MV-4-11 (cell line): ENCODE measurements around the gene RPS6KA5.
"Not testable (repeated sequence)": the region's sequence is repeated elsewhere in the genome, so short reads cannot be mapped to it uniquely, and the experiment has no call there.

Experiments used
- DNase-seq: peaks from one replicate; lab custom pipeline; 2025; lab: John Stamatoyannopoulos, UW

RPS6KA5 gene

DNA sequence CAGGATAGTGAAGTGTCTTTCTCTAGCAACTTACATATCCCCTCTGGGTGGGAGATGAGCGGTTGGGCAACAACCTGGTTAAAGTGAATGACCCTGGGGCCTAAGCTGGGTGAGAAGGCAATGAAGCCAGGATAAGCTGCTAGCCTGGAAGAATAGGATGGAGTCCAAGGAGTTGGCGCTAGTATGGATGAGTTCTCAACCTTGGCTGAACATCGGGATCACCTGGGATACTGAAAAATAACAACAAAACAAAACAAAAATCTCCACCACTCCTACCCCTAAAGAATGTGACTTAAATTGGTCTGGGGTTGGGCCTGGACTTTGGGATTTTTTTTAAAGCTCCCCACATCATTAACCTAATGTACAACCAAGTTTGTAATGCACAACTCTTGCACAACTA, 4.8 kb upstream of the RPS6KA5 start:
- DNase-seq = no peak

DNA sequence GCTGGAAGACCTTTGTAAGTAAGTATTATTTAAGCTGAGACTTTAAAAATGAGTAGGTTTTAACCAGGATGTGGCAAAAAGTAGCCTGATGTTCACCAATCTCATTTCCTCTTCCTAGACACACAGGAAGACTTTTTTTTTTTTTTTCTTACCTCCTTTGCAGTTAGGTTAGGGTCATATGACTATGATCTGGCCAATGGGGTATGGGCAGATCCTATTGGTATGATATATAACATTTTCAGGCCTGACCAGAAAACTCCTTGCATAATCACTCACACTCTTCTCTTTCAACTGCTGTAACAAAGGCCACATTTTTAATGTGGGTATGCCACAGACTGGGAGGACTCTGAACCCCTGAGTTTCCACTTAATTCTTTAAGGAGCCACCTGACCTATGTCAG, 2.7 kb upstream of the RPS6KA5 start:
- peak; percentile 98 for DNase-seq

DNA sequence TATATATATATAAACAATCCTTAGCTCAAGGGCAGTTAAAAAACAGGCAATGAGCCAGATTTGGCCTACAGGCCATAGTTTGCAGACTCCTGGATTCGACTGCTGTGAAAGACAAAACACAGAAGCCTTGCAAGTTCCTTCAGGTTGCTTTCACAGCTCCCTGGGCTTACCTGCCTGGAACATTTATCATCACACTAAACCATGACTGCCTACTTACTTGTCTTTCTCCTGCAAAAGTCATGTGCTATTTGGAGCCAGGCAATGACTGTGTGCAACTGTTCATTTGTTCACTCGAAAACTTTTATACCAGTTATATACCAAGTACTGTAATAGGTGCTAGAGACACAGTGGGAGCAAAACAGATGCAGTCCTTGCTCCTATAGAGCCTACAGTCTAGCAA, 2.2 kb upstream of the RPS6KA5 start:
- no peak for DNase-seq

DNA sequence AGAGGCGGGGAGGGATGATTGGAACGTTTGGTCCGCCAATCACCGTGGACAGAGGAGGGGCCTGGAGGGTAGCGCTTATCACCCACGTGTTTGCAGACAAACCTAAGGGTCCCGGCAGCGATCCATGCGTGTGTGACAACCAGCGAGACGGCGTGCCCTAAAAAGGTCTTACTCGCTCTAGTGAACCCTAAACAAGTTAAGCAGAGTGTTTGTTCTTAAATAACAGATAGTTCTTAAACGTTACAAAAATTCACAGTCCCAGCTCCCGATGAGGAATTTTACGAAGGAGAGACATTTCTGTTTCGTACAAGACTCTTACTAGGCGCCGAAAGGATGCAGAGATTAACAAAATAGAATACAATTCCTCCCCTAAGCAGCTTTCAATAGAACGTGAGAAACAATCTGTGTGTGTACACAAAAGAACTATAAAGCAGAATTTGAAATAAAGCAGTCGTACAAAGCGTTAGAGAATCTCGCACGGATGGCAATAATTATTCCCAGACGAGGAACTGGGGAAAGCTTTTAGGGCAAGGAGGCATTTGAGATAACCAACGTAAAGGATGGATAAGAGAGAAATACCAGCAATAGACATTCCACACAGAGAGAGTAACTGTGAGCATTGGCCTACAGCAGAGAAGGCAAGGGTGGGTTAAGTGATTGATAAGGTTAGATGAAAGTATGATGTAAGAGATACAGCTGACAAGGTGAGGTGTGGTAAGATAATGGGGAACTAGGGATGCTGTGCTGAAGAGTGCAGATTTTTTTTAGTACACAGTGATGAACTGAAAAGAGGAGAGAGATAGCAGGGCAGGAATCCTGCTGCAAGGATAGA, 831 bp upstream of the RPS6KA5 start:
- peak; percentile 18 for DNase-seq

DNA sequence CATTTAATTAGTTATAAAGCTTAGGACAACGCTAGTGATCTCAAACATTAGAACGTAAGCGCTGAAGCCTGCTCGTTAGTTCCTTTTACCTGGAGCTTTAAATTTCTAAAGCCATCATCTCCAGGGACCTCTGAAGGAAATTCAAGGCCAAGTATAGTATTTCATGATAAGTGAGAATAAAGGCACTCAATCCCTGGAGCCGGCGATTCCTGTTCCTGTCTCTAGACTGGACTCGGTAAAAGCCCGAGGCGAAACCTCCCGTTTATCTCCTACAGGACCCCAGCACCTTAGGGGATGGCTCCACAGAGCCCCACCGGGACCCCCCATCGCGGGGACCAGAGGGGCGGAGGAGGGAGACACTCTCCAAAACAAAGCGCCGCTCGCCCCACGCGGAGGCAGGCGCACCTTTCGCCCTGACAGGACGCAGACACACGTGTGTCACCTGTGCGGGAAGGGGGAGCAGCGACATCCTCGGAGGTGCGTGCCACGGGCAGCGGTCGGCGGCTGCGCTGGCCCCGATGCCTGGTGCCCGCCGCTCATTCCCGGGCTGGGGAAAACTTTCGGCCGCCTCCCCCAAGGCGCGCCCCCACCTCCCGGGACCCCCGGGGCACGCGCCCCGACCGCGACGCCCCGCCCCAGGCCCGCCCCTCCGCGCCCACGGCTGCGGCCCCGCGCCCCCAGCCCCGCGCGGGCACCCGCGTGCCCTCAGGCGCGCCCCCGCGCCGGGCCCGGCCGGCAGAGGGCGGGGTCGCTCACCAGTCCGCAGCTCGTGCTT, 678 bp downstream of the RPS6KA5 start:
- peak; percentile 13 for DNase-seq

DNA sequence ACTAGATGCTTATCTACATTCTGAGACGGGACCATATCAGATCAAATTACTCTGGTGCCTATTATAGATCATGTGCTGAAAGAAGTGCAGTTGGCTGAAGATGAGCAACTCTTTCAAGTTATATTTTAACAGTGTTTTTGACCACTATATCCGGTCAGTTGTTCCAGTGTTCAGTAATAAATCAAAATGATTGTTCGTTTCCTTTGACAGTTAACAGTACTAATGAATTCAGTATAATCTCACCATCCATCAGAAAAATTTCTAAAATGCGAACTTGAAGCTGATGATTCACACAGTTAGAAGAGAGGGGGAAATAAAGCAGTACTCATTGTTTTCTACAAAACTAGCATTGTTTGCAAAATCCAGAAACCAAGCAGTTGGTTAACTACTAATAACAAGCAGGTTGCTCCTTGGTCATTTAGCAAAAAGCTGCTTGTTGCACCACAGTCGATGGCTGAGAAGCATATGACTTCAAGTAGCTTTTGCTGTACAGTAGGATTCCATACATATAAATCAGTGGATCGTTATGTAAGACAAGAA, 2.3 kb downstream of the RPS6KA5 start:
- DNase-seq = peak; percentile 68

DNA sequence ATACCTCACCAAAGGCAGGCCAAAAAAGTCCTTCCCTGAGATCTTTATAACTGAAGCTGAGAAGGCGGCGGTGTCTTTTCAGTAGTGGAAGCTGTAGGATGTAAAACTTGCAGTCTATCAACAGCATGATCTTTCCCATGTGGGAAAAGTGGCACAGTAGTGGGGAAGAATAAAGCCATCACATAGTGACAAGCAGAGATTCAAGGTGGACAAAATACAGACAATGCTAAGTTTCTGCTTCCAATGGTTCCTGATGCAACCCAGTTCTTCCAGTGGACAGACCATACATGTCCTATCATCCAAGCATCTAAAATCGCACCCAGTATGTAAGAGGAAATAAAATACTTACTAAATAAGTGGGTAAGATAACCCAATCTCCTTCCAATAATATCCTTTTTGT, 4.1 kb downstream of the RPS6KA5 start:
- no peak for DNase-seq

DNA sequence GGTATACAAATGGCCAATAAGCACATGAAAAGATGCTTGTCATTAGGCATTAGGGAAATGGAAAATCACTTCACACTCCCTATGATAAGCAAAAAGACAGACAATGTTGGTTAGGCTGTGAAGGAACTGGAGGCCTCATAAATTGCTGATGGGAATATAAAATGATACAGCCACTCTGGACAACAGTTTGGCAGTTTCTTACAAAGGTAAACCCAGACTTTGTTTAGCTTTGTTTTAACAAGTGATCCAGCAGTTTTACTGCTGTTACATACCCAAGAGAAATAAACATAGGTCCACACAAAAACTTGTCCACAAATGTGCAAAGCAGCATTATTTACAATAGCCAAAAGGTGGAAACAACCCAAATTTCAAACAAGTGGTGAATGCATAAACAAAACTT, 5.4 kb downstream of the RPS6KA5 start:
- no peak for DNase-seq

DNA sequence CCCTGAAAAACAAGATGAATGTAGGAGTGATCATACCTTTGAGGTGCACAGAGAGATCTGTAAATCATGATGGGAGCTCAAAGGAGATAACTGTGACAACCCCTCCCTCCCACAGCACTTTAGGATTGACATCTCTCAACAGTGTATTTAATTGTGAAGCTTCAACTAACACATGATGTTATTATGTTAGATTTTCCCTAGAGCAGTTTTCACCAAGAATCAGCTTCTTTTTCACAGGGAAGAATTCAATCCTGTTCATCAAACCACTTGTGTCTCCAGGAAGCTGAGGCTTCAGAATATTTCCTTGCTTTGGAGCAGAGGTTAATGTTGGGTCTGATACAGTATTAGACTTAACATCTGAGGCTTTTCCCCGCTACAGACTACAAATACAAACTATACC, 11.8 kb downstream of the RPS6KA5 start:
- DNase-seq = no peak

DNA sequence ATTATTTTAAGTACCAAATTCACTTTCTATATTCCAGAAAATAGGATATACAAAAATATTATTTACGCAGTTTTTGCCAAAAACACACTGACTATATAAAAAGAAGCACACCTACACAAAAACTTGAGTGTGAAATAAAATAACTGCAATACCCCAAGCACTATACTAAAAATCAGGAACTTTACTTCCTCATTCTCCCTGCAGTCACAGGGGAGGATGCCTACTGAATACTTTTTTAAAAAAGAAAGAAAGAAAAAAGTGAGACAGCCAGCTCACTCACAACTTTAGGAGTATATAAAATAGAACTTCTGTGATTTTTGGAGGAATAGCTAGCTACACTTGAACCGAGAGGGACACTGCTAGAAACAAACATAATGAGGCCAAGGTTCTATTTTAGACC, 12.2 kb downstream of the RPS6KA5 start:
- peak; percentile 26 for DNase-seq

DNA sequence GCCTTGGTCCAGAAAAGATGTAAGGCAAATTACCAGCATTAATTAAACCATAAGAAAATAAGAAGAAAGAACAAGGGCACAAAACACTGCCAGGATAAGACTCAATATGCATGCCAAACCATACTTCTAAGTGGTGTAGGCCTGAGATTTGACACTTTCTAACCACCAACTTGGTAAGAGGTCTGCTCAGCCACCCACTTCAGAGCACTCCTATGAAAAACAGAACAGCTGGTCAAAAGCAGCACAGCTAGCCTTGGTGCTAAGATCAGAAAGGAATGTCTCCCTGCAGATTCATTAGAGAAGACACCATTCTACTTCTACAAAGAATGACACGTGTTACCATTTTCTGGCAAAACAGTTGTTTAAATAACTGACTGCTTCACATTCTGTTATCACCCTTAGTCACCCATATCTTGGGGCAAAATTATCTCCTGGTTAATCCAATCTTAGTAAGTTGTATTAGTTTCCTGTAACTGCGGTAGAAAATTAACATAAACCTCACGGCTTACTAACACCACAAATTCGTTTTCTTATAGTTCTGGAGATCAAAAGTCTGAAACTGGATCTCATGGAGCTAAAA, 13.2 kb downstream of the RPS6KA5 start:
- DNase-seq = no peak

DNA sequence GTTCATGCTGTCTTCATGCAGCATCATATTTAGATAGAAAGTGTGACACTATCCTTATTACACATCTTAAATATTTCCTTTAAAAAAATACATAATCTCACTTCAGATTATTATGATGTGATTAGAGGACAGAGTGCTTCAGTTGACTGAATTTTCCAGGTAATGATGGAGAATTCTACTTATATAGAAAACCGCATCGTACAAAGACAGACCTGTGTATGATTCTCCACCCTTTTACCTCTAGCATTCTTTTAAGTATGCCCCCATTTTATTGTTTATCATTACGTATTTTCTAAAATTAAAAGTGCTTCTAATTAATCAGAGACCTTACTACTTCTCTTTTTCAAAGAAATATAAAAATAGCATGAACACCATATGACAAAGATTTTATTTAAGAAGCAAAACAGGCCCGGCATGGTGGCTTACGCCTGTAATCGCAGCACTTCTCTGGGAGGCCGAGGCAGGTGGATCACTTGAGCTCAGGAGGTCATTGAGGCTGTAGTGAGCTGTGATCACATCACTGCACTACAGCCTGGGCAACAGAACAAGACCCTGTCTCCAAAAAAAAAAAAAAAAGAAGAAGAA, 13.9 kb downstream of the RPS6KA5 start:
- no peak for DNase-seq

DNA sequence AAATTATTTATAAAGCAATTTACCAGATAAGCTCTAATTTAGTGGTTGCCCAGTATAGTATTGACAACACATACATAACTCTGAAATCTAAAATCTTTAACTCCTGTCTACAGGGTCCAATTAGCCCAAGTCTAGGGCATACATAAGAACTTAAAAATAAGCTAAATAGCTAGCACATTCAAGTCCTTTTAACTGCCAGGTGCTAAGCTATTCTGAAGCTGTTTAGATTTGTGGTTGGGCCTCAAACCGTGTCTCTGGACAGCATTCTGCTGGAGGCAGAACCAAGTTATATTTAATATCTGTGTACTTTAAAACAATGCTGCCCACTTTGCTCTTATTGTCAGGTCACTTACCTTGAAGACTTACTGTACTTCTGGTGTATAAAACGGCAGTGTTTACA, 19.0 kb downstream of the RPS6KA5 start:
- DNase-seq = no peak

DNA sequence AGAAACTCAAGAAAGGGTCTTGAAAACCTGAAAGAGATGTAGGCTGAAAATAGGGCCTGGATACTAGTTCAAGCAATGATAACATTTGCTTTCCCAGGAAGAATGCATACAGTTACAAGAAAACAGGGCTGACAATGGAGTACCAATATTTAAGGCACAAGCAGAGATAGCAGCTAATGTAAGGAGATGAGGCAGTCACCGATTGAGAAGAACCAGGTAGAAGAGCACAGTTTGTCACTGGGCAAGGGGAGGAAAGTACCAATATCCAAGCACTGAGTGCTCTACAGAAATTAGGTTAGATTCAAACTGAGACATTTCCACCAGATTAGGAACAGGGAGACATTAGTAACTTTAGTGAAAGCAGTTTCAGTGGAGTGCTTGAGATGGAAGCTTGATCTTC, 19.9 kb downstream of the RPS6KA5 start:
- no peak for DNase-seq

DNA sequence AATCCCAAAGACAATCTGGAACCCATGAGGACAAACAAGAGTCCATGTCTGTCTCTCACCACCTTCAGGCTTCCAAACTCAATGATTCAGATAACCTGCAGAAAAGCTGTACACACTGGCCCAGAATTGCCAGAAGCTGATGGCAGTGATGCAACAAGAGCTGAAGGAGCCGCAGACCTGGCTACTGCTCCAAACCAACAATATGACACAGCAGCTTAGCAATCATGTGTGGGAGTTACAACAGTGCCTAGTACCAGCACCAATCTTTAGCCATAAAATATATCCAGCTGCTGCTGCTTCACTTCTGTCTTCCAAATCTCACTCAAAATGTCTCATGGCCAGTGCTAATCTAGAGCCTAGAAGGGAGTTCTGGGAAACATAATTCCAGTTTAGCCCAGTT, 22.0 kb downstream of the RPS6KA5 start:
- peak; percentile 77 for DNase-seq

DNA sequence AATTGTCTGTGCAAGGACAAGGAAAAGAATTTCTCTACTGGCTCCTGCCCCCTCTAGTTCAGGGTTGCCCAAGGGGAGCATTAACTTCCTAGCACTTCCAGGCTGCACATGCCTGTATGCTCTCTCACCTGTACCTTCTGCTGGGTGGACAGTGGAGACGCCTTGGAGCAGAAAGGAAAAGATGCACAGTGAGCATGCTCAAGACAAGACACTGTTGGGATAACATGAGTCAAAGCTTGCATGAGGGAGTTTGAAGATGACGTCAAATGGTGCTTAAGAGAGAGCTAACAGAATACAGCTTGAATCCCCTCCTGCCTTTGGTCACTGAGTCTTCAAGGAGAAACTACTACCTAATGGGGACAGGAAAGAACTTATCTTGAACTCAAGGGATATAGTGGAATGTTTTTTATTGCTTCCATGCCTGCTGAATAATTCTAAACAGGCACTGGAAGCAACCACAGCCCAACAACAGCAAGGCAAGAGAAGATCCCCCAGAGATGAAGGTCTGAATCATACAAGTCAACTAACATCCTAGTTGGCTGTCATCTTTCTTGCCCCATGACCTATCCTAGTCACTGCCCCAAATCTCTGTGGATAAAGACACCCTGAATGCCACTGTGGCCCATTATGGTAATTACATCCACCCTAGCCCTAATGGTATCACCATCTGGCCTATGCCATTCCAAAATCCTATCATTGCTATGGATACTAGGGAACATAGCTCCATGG, 23.5 kb downstream of the RPS6KA5 start:
- no peak for DNase-seq

DNA sequence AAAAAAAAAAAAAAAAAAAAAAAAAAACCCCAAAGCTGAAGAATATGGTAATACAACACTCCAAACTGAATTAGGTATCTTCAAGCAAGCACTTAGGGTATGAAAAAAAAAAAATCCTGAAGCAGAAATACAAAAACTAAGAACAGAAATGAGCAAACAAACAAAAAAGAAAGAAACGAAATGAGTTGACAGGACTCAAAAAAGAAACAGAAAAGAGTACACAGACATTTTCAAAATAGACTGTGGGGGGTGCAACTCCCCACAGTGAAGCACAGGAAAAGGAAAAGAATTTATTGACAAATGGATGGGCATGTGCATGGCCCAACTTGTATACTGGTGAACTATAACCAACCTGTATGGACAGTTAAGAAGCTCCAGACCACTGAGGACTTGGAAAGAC, 24.6 kb downstream of the RPS6KA5 start:
- no peak for DNase-seq

DNA sequence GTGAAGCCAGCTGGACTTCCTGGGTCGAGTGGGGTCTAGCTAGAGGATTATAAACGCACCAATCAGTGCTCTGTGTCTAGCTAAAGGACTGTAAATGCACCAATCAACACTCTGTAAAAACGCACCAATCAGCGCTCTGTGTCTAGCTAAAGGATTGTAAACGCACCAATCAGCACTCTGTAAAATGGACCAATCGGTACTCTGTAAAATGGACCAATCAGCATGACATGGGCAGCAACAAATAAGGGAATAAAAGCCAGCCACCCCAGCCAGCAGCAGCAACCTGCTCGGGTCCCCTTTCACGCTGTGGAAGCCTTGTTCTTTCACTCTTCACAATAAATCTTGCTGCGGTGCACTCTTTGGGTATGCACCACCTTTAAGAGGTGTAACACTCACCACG, 26.1 kb downstream of the RPS6KA5 start:
- DNase-seq = not testable (repeated sequence)

DNA sequence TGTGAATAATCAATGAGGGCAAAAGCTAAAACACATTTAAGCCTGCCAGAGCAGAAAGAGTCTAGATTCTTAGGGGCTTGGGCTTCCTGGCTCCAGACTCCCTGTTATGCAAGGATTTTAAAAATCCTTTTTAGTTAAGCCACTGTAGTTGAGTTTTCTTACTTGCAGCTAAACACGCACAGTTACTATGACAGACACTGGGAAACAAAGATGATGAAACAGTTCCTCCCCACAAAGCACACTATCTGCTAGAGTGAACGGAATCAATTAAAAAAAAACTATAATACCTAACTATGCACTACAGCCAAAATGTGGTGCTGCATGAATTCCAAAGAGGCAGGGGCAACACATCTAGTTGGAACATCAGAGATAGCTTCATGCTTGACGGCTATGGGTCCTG, 28.2 kb downstream of the RPS6KA5 start:
- DNase-seq = peak; percentile 35

DNA sequence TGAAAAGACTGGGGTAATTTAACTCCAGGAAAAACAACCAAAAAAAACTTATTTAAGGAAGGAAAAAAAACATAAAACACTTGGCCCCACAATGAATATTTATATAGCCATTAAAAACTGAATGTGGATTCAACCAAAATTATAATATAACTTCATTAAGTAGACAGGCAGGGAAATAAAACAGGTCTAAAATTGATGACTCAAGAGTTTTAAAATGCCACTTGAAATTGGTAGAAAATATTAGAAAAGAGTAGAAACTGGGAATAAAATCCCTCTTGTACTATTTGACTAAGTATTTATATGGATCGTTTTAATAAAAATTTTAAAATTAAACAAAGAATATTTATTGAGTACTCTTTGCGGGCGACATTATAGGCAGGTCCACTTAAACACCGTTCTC, 28.8 kb downstream of the RPS6KA5 start:
- DNase-seq = no peak

DNA sequence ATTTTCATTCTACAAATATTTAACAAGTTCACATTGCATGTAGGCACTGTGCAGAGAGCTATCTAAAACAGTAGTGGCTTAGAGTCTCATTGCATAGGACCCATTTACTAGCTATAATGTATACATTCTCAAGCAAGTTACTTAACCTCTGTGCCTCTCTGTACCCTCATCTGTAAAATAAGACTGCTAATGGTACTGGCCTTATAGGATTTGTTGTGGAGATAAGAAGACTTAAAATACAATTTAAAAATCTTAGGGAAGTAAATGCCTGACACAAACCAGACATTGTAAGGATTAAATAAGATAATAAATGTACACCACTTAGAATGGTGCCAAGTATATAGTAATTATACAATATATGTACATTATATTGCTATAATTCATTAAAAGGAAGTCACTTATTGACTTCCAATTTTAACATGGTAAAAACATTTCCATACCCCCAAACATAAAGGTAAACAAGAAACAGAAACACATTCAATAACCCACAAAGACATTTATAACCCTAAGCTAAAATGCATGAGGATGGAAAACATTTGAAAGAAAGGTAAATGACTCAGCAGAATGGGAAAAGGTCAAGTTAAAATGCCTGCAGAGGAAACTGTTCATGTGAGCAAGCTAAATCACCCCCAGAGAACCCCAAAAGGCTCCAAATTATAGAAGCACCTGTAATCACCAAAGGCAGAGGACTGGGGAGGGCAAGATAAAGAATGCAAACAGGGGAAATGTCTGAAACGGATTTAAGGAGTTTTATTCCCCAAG, 30.8 kb downstream of the RPS6KA5 start:
- no peak for DNase-seq
